ENCODE data around the gene AGXT2.

- no peak for TF ChIP-seq CREB1 (IDR thresholded peaks at IDR 0.05; ENCODE audit: low read depth)
- no peak for TF ChIP-seq EP300 (IDR thresholded peaks at IDR 0.05; ENCODE audit: borderline replicate concordance)
- no peak for TF ChIP-seq CEBPB (IDR thresholded peaks at IDR 0.05)
- no peak for TF ChIP-seq FOXM1 (IDR thresholded peaks at IDR 0.05; ENCODE audit: borderline replicate concordance, low read depth)
- no peak for TF ChIP-seq EGR1 (IDR thresholded peaks at IDR 0.05)
These were observed 47.2 kb upstream of the AGXT2 start for GRCh38 chr5:35094948-35095347.

Data from Ishikawa (cell line).